ENCODE data around the gene SUGCT. TPM values are rescaled to one million over a fixed set of nuclear protein-coding genes. Genes with fewer than 3 reads are reported as not detected.
A peak's percentile ranks its signal among the peaks of the same experiment; 100 is the strongest.

Gene SUGCT
- total and polyA plus RNA-seq, 2 of the 13 experiments (the other 11 are each of a cell fraction or from before 2014, with no cell fraction given), result 10.1 to 22.2 TPM

DNA sequence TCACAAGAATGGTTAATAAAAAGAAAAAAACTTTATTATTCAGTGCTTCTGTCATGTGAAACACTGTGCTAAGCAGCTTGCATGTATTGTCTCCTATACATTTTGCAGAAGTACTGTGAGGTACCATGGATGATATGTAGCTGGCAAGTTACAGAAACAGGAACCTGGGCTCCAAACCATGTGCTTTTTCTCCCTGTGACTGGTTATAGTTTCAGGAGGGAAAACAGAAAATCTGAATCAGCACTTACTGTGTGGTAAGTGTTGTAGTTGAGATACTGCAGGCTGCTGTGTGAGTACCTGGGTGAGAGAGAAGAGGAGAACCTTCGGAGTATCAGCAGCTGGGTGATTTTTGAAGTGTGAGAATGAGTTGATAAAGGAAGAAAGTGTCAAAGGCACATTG, 285.0 kb downstream of the SUGCT start:
- DNase-seq (ENCODE audit: low spot score) (no peak), ATAC-seq (no peak), FAIRE-seq (no peak)
- no peak overlapping the region for H3K27ac ChIP-seq (ENCODE audit: extremely low read length, insufficient read depth, low read length)
- in situ Hi-C loops (cut with HindIII; ENCODE audit: extremely low pct_ligation_motif_present, low pct_unique_long_range_greater_than_20kb), result no loop called here
- no peak overlapping the region for H3K4me2 ChIP-seq (ENCODE audit: low read depth, low read length)
- no peak overlapping the region for H2AFZ ChIP-seq (ENCODE audit: low read length)
- H3K4me1 ChIP-seq (ENCODE audit: insufficient read depth, low read length), result peaks cover 6% of the 10 kb centered on the region; the same call in 1 of the 2 replicates
- CTCF ChIA-PET (ENCODE audit: low intra/inter-chr PET ratio, low total read pairs), result no interaction called here
- no peaks in the 10 kb centered on the region for H3K27me3 ChIP-seq (ENCODE audit: control insufficient read depth in 1 of 2, insufficient read depth in 2 of 2, low read length in 2 of 2)
- BruUV-seq (replicated peaks), result no TSS peak
- no peaks in the 10 kb centered on the region for H4K20me1 ChIP-seq (ENCODE audit: insufficient read depth, low read length)
- POLR2A ChIA-PET, result no interaction called here
- no peaks in the 10 kb centered on the region for H3K36me3 ChIP-seq (replicated peaks in 1 of 2; ENCODE audit: control insufficient read depth in 1 of 2, insufficient read depth in 2 of 2, low read length in 2 of 2)
- no peak overlapping the region for H3K4me3 ChIP-seq (replicated peaks in 1 of 3; ENCODE audit: insufficient read depth in 1 of 3, low read depth in 2 of 3, low read length in 3 of 3)
- TF ChIP-seq ZNF782 (CRISPR knock-in tag; IDR thresholded peaks at IDR 0.05; ENCODE audit: borderline replicate concordance), result no peak
- TF ChIP-seq, protein P1, sequence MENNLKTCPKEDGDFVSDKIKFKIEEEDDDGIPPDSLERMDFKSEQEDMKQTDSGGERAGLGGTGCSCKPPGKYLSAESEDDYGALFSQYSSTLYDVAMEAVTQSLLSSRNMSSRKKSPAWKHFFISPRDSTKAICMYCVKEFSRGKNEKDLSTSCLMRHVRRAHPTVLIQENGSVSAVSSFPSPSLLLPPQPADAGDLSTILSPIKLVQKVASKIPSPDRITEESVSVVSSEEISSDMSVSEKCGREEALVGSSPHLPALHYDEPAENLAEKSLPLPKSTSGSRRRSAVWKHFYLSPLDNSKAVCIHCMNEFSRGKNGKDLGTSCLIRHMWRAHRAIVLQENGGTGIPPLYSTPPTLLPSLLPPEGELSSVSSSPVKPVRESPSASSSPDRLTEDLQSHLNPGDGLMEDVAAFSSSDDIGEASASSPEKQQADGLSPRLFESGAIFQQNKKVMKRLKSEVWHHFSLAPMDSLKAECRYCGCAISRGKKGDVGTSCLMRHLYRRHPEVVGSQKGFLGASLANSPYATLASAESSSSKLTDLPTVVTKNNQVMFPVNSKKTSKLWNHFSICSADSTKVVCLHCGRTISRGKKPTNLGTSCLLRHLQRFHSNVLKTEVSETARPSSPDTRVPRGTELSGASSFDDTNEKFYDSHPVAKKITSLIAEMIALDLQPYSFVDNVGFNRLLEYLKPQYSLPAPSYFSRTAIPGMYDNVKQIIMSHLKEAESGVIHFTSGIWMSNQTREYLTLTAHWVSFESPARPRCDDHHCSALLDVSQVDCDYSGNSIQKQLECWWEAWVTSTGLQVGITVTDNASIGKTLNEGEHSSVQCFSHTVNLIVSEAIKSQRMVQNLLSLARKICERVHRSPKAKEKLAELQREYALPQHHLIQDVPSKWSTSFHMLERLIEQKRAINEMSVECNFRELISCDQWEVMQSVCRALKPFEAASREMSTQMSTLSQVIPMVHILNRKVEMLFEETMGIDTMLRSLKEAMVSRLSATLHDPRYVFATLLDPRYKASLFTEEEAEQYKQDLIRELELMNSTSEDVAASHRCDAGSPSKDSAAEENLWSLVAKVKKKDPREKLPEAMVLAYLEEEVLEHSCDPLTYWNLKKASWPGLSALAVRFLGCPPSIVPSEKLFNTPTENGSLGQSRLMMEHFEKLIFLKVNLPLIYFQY (CRISPR knock-in tag; IDR thresholded peaks at IDR 0.05; ENCODE audit: borderline replicate concordance), result no peak
- peak; percentile 44 for TF ChIP-seq MAFF (IDR thresholded peaks at IDR 0.05; ENCODE audit: low read depth, low read length)
- peak; percentile 35 to 45; a peak in 2 of 4 replicates for TF ChIP-seq MAFK (conservative IDR thresholded peaks at IDR 0.05 in 1 of 2, IDR thresholded peaks at IDR 0.05 in 1 of 2; ENCODE audit: low read length in 2 of 2)
- TF ChIP-seq MYC (CRISPR knock-in tag; IDR thresholded peaks at IDR 0.05; ENCODE audit: borderline replicate concordance), result no peak
- no peak overlapping the region for H3K9ac ChIP-seq (ENCODE audit: insufficient read depth, low read depth, low read length)
- WGBS (ENCODE audit: low lambda C conversion rate), result 50% methylated on average over 1 of the region's 1 CpG
- no peaks in the 10 kb centered on the region for H3K9me3 ChIP-seq (ENCODE audit: low read length)
- intact Hi-C loops (cut with micrococcal nuclease; ENCODE audit: unreplicated experiment), result loop anchor here (2.0 kb wide), 1 partner anchor 47 kb away; no protein-coding TSS in a partner anchor
- no peaks in the 10 kb centered on the region for H3K79me2 ChIP-seq (ENCODE audit: insufficient read depth, low read length)
